Sigmoid colon (tissue), 4 donors: ENCODE results near the gene ITGA1.

Source experiments
- POLR2A ChIP-seq, 2 donors: fragments of 450-650 bp; IDR thresholded peaks; one replicate each; pipeline ENCODE4 v1.6.1; 2016; ENCODE audit warnings: antibody characterized with exemption in 2 of 2, mild to moderate bottlenecking in 2 of 2, moderate library complexity in 2 of 2
- POLR2AphosphoS5 ChIP-seq, 4 donors: sonication (generic); formaldehyde crosslinking; IDR thresholded peaks; one replicate each; pipeline ENCODE4 v1.6.1; 2017; ENCODE audit warnings: antibody characterized with exemption in 4 of 4

- no peak for TF ChIP-seq POLR2AphosphoS5 (IDR thresholded peaks at IDR 0.05)
- no peak for TF ChIP-seq POLR2A (IDR thresholded peaks at IDR 0.05)
These were observed 96.7 kb downstream of the ITGA1 start for GRCh38 chr5:52884453-52884852.
